Measurements from ENCODE around the gene TOLLIP. TPM values are rescaled to one million over a fixed set of nuclear protein-coding genes. Genes with fewer than 3 reads are reported as not detected.

The TOLLIP gene
- total RNA-seq, 1 experiment from 2014 or later = 32.3 TPM

DNA sequence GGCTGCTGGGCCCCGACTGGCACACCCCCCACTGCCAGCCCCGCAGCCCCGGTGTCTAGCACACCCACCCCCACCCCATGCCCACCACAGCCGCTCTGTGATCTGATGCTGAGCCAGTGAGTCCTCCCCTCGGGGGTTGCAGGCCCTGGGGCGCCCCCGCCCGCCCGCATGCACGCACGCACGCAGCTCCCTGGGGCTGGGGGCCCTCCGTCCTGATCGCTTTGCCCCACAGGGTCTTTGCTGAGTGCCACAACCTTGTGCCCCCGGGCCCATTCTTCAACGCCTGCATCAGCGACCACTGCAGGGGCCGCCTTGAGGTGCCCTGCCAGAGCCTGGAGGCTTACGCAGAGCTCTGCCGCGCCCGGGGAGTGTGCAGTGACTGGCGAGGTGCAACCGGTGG lies 54.3 kb downstream of the TOLLIP start:
- Mint-ChIP-seq H3K27ac (peak overlapping the region in 1 of 3 experiments; percentile 74; a peak in 1 of 7 replicates), H3K27me3 (ENCODE audit: low read depth) (peaks cover 14% of the 10 kb centered on the region), H3K4me1 (peaks cover 0 to 5% of the 10 kb centered on the region in 2 experiments; a peak in 2 of 4 replicates), H3K4me3 (no peak overlapping the region), H3K9me3 (peaks cover 26% of the 10 kb centered on the region in 2 experiments), H3K36me3 (ENCODE audit: insufficient read depth in 1 of 3, low read depth in 3 of 3) (peaks cover 7 to 12% (median 11%) of the 10 kb centered on the region in 3 experiments; a peak in 6 of 7 replicates)
- Histone ChIP-seq H3K56ac (ENCODE audit: insufficient read length, low read depth, low read length) (no peak overlapping the region), H4K20me1 (ENCODE audit: control insufficient read depth, insufficient read depth, insufficient read length) (no peaks in the 10 kb centered on the region), H3K27me3 (ENCODE audit: insufficient read depth, low read length) (no peaks in the 10 kb centered on the region), H3K14ac (ENCODE audit: insufficient read depth, low read length) (no peak overlapping the region), H3K9me3 (ENCODE audit: control insufficient read depth, low read depth, low read length) (peaks cover 9% of the 10 kb centered on the region), H2BK20ac (ENCODE audit: low read depth, low read length, poor library complexity, severe bottlenecking) (no peak overlapping the region), H4K8ac (replicated peaks; ENCODE audit: insufficient read length, low read depth, low read length) (no peak overlapping the region), H3K18ac (ENCODE audit: insufficient read length, low read depth, low read length) (no peak overlapping the region), H3K79me1 (ENCODE audit: insufficient read depth, low read depth, low read length, poor library complexity, severe bottlenecking) (no peaks in the 10 kb centered on the region), H3K27ac (ENCODE audit: insufficient read length, low read depth, low read length) (no peak overlapping the region), H2BK5ac (ENCODE audit: insufficient read length, low read length) (no peak overlapping the region), H2BK120ac (ENCODE audit: low read depth, low read length, poor library complexity, severe bottlenecking) (no peak overlapping the region), H4K91ac (ENCODE audit: insufficient read length, low read depth, low read length) (no peak overlapping the region), H3K23me2 (ENCODE audit: insufficient read length, low read depth, low read length, poor library complexity, severe bottlenecking) (no peaks in the 10 kb centered on the region), H3K23ac (ENCODE audit: insufficient read length, low read depth, low read length) (no peak overlapping the region), H4K5ac (ENCODE audit: insufficient read length, low read depth, low read length) (no peak overlapping the region), H3K9ac (ENCODE audit: extremely low read depth, insufficient read length, low read length) (no peak overlapping the region), H3T11ph (ENCODE audit: low read length) (no peak overlapping the region), H2AK5ac (ENCODE audit: insufficient read length, low read length) (no peak overlapping the region), H3K4ac (ENCODE audit: low read depth, low read length) (no peak overlapping the region), H3K4me2 (ENCODE audit: insufficient read depth, insufficient read length, low read length) (no peak overlapping the region), H2BK15ac (ENCODE audit: low read depth, low read length) (no peak overlapping the region), H2AFZ (ENCODE audit: low read length) (no peak overlapping the region), H3K79me2 (ENCODE audit: insufficient read depth, low read length) (no peaks in the 10 kb centered on the region), H3K4me1 (ENCODE audit: insufficient read depth, low read length) (no peaks in the 10 kb centered on the region), H2BK12ac (ENCODE audit: insufficient read length, low read depth, low read length) (no peak overlapping the region)
- TF ChIP-seq, protein P1, sequence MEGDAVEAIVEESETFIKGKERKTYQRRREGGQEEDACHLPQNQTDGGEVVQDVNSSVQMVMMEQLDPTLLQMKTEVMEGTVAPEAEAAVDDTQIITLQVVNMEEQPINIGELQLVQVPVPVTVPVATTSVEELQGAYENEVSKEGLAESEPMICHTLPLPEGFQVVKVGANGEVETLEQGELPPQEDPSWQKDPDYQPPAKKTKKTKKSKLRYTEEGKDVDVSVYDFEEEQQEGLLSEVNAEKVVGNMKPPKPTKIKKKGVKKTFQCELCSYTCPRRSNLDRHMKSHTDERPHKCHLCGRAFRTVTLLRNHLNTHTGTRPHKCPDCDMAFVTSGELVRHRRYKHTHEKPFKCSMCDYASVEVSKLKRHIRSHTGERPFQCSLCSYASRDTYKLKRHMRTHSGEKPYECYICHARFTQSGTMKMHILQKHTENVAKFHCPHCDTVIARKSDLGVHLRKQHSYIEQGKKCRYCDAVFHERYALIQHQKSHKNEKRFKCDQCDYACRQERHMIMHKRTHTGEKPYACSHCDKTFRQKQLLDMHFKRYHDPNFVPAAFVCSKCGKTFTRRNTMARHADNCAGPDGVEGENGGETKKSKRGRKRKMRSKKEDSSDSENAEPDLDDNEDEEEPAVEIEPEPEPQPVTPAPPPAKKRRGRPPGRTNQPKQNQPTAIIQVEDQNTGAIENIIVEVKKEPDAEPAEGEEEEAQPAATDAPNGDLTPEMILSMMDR (conservative IDR thresholded peaks at IDR 0.05) = no peak
- DNase-seq = no peak
- WGBS (ENCODE audit: extremely low coverage, insufficient read length, low lambda C conversion rate) = no CpG with 5 or more reads among the region's 24 CpGs

Measured in H9 (cell line).